GM18868 (cell line): Measurements from ENCODE around the gene SPDYE16.
"Not testable (repeated sequence)": the region's sequence is repeated elsewhere in the genome, so short reads cannot be mapped to it uniquely, and the experiment has no call there.

Experiments
- ATAC-seq: cut with Tn5 transposase; IDR thresholded peaks from one replicate; pipeline ENCODE4 v1.9.1; 2021; ENCODE audit warnings: mild to moderate bottlenecking, moderate library complexity; ENCODE audit not compliant: unreplicated experiment

The SPDYE16 gene, protein sequence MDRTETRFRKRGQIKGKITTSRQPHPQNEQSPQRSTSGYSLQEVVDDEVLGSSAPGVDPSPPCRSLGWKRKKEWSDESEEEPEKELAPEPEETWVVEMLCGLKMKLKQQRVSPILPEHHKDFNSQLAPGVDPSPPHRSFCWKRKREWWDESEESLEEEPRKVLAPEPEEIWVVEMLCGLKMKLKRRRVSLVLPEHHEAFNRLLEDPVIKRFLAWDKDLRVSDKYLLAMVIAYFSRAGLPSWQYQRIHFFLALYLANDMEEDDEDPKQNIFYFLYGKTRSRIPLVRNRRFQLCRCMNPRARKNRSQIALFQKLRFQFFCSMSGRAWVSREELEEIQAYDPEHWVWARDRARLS

DNA sequence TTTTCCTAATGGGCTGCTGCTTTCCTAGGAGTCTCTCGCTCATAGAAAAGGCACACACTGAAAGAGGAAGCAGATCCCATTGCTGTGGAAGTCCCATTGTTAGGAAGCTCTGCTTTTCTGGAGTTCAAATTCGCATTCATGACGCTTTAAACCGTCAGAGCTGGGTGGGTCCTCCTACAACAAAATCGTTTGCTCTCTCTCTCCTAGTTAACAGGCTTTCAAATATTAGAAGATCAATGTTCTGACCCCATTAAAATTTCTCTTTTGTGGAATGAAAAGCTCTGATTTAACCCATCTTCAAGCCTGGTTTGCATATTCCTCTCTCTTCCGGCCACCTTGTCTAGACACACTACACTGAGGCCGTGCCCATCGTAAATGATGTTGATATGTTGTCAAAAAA lies at the start of gene SPDYE16:
Gene SPDYE16 (minus strand): TSS at position 101 of the 400 bp plus-strand sequence. CDS start 1,838 bp downstream, outside the sequence.
- ATAC-seq: not testable (repeated sequence)

DNA sequence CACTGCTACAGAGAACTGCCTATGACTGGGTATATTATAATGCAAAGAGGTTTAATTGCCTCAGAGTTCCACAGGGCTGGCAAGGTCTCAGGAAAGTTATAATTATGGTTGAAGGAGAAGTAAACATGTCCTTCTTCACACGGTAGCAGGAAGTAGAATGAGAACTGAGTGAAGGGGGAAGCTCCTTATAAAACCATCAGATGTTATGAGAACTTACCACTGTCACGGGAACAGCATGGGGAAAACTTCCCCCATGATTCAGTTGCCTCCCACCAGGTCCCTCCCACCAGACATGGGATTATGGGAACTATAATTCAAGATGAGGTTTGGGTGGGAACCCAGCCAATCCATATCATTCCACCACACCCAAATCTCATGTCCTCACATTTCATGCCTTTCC lies 49.6 kb upstream of the SPDYE16 start:
- ATAC-seq: not testable (repeated sequence)

DNA sequence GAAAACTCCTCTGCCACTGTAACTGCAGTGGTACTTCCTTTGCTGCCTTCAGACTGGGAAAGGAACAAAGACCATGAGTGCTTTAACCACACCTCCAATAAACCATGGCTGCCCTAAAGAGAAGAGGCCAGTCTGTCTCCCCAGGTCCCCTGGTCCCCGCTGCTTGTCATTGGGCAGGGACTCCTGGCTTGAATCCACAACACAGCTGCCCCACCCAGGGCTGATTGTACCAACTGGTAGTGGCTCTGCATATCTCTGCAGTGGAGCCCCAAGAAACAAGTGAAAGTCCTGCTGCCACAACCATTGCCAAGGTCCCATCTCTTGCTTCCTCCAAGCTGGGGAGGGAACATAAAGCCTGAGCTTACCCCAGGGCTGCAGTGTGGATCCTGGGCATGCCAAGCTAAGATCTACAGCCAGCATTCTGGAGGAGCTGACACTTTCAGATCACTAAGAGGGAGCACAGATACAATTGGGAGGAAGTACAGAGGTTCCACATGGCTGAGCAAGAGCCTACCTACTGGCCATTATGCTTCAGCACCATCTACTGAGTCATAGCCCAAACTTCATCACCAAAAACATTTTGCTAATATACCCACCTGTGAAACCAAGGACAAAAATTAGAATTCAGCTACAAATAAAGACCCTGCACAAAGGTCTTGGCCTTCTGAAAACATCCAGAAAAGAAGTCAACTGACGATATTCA lies 48.7 kb upstream of the SPDYE16 start:
- ATAC-seq: peak; percentile 81

DNA sequence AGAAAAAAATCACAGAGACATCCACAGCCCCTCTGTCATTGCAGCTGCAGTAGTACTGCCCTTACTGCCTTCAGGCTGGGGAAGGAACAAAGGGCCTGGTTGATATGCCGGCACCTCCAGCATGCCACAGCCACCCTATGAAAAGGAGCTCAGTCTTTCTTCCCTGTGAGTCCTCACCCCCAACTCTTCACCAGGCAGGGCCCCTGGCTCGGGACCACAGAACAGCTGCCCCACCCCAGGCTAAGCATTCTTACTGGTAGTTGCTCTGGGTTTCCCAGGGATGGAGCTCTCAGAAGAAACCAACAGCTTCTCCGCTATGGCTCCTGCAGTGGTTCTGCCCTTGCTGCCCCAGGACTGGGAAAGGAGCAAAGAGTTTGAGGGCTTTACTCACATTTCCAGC lies 47.9 kb upstream of the SPDYE16 start:
- not testable (repeated sequence) for ATAC-seq

DNA sequence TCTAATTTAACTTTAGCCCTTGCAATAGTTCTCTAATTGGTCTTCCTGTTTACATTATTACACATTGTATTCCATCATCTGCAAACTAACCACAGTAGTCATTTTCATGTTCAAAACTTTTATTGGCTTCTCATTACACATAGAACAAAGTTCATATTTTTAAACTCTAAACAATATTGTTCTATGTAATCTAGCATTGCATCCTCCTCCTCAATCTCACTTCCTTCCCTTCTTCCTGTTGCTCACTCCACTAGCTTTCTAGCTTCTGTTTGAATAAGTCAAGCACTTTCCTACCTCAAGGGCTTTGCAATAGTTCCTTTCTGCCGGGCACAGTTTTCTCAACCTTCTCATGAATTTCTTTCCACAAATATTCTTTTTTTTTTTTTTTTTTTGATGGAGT lies 45.5 kb upstream of the SPDYE16 start:
- ATAC-seq: peak; percentile 46

DNA sequence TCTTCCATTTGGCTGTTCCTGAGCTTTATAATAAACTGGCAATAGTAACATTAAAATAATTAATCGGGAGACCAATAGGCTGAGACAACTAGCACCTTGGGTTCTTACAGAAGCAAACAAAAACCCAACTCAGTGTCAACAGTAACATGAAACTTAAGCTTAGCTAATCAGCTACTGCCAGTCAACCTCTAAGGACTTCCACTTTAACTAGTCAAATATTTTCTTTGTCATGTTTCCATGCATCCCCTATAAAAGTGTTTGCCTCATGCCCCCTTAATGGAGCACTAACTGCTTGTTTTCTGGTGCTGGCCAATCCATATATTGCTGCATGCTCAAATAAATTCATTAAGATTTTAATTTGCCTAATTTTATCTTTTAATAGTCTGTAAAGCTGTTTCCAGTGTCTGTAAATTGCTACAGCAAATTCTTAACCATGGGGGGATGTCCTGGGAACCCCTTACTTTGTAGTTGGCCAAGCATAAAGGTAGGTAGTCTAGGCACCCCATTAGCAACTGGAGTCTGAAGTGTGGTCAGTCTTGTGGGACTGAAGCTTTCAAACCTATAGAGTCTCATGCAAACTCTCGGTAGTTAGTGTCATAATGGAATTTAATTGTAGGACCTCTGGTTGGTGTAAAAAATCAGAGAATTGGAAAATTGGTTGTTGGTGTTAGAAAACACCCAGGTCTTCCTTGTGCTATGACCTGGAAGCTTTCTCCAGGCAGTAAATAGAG lies 43.7 kb upstream of the SPDYE16 start:
- ATAC-seq: peak; percentile 30

DNA sequence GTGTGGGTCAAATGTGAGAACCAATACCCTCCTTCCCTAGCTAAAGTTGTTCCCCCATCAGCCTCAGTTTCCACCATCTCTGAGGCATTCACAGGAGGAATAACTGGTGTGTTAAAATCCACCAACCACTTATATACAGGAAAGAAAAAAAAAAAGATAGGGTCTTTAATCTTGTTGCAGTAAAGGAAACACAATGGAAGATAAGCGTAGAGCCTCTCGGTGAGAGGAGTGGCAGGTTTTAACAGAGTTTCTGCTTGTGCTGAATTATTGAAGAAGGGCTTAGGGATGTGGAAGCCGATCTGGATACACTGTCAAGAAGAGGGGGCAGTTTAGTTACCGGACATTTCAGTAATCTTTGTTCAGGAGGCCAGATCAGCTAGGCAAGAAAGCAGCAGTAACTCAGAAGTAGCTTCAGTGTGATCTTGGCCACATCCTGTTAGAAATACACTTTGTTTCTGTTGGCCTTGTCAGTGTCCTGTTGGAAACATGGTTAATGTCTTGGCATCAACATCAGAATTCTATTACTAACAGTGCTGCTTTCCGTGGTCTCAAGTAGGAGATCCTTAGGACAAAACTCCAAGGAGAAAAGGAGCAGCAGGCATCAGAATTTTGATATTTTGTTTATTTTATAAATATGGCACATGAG lies 40.7 kb upstream of the SPDYE16 start:
- ATAC-seq: not testable (repeated sequence)

DNA sequence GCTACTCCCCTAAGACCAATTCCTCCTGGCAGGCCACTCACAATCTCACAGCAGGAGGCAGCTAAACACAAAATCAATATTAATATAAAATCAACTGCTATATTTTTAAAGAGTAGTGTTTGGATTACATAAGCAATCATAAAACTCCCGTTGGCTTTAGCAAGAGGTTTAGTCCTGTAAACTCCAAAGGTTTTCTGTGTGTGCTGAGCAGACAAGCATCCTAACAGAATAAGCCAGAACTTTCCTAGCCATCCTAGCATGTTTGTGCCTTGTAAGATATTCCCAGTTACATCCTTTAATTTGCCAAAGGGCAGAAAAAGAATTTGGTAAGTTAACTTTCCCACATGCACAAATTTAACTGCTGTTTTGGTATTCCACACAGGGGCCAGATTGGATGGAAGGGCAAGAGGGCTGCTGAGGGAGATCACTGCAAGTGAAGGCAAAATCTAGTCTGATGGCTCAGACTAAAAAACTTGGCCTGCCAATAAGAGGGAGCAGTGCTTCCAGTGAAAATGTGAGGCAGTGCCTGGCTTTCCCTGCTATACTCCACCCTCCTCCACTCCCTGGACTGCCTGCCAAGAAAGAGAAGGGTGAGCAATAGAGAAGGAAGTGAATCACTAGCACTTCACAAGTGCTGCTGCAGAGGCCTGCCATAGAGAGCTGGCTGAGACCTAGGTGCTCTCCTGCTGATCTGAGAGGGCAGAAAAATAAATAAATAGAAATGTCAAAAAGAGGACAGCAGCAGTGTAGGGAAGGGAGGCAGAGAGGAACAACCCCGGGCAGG lies 39.9 kb upstream of the SPDYE16 start:
- ATAC-seq: not testable (repeated sequence)

DNA sequence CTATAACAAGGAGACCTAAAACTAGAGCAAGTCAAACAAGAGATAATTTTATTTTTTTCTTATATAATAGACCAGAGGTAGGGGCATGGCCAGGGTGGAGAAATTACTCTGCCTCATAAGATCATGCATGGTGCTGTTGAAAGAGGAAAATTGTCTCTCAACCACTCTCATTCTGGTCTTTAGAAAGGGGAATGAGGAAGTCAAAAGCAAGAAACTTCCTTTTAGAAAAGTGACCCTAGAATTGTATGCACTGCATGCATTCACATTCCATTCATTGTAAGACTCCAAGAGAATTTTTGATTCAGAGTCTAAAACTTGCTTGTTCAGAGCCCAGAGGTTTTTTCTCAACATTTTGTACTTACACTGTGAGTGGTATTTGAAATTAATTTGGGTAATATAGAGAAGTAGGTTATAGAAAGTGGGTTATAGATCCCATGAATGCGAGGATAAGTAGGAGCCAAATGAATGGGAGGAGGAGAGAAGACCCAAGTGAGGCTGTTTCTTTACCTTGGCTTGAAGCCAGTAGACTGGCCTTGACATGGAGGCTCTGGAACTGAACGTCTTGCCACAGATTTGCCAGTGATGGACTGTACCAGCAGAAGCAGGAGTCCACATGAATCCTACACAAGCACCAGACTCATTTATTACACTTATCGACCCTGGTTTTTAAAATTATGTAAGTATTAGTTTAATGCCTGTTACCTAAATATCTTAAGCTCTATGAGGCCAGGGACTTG lies 33.0 kb upstream of the SPDYE16 start:
- ATAC-seq: not testable (repeated sequence)

DNA sequence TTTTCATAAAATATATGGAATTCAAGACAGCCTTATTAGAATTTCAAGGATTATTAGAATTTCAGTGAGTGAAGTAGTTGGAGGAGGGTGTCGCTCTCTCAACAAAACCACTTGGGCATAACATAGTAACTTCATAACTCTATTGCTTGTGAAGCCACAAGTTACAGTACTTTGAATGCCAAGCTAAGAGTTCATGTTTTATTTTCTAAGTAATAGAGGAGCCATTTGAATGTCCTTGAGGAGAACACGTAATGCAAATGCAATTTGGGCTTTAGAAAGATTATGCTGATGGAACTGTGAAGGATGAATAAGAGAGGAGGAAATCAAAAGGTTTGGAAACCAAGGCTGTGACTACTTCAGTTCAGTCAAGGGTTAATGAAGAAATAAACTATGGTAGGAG lies 32.3 kb upstream of the SPDYE16 start:
- ATAC-seq: not testable (repeated sequence)

DNA sequence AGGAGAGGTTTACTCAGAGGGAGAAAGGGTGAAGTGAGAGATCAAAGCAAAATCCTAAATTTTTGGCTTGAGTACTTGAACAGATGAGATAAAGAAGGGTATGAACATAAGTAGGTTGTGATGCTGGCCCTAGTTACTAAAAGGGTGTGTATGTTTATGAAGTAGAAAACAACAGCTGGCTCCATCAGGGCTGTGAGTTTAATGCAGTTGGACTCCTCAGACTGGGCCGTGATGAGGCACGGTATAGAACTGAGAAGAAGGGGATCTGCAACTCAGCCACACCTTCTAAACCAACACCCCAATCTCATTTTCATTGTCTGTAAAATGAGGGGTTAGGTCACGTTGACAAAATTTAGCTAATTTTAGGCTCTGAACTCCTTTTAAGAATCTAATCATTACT lies 29.2 kb upstream of the SPDYE16 start:
- ATAC-seq: not testable (repeated sequence)

DNA sequence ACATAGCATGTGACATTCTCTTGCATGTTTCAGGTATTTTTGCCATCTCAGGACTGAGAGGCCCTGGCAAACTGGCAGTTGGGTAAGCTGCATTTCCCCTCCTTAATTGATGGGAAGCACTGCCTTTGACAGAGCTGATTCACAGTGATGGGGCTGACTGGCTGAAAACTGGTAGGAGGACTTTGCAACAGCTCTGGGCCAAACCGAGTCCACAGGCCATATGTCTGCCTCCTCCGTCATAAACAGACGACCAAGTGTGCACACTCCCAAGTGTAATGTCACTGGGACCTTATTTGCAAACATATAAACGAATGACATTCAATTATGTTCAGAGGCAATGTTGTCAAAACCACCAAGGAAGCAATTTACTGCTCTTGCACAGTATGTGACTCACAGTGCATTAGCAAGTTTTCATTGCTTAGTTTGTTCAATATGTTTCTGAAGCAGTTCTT lies 27.3 kb upstream of the SPDYE16 start:
- ATAC-seq: not testable (repeated sequence)

DNA sequence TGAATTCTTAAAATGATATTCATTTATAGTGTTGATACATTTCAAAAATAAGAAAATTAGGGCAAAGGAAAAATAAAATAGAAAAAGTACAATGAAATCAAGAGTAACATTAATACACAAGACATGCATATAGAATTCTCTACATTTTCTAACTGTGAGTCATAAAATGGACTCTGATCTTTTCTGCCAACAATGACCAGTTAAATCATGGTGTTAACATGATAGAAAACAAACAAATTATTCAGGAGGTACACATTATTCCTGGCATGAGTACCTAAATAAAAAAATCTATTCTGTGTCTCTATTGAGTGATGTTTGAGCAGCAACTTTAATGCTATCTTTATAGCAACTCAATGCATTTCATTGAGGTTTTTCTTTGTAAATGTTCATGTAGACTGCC lies 25.6 kb upstream of the SPDYE16 start:
- not testable (repeated sequence) for ATAC-seq

DNA sequence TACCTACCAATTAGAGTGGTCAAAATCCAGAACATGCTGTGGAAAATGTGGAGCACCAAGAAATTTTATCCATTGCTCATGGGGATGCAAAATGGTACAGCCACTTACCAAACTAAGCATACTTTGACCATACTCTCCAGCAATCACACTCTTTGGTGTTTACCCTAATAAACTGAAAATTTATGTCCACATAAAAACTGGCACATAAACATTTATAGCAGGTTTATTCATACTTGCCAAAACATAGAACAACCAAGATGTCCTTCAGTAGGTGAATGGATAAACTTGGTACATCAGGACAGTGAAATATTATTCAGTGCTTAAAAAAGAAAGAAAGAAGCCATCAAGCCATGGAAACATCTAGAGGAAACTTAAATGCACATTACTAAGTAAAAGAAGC lies 24.7 kb upstream of the SPDYE16 start:
- ATAC-seq: not testable (repeated sequence)

DNA sequence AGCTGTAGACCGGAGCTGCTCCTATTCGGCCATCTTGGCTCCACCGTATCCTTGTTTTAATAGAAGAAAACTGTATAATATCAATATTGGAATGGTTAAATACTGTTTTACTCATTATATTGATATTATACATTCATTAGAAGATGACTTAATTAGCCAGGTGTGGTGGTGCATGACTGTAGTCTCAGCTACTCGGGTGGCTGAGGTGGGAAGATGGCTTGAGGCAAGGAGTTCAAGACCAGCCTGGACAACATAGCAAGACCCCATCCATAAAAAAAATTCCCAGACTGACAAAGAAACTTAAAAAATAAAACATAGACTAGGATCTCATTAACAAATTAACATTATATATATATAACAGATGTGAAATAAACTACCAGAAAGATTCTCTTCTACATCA lies 24.2 kb upstream of the SPDYE16 start:
- ATAC-seq: not testable (repeated sequence)

DNA sequence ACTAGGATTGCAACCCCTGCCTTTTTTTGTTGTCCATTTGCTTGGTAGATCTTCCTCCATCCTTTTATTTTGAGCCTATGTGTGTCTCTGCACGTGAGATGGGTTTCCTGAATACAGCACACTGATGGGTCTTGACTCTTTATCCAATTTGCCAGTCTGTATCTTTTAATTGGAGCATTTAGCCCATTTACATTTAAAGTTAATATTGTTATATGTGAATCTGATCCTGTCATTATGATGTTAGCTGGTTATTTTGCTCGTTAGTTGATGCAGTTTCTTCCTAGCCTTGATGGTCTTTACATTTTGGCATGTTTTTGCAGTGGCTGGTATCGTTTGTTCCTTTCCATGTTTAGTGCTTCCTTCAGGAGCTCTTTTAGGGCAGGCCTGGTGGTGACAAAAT lies 21.9 kb upstream of the SPDYE16 start:
- ATAC-seq: not testable (repeated sequence)

DNA sequence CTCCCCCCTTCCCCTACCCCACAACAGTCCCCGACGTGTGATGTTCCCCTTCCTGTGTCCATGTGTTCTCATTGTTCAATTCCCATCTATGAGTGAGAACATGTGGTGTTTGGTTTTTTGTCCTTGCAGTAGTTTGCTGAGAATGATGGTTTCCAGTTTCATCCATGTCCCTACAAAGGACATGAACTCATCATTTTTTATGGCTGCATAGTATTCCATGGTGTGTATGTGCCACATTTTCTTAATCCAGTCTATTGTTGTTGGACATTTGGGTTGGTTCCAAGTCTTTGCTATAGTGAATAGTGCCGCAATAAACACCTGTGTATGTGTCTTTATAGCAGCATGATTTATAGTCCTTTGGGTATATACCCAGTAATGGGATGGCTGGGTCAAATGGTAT lies 18.2 kb upstream of the SPDYE16 start:
- not testable (repeated sequence) for ATAC-seq

DNA sequence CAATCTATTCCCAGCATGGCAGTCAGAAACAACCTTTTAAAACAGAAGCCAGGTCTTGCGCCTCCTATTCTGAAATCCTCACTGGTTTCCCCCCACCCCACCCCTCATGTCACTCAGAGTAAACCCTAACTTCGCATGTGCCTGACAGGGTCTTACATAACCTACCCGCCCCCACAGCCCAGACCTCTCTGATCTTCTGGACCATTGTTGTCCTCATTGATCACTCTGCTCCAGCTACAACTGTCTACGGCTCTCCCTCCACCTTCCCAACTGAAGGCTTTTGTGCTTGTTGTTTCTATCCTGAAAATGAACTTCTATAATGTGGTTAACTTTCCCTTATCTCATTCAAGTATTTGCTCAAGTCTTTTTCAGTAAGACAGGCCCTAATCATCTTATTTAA lies 17.1 kb upstream of the SPDYE16 start:
- not testable (repeated sequence) for ATAC-seq

DNA sequence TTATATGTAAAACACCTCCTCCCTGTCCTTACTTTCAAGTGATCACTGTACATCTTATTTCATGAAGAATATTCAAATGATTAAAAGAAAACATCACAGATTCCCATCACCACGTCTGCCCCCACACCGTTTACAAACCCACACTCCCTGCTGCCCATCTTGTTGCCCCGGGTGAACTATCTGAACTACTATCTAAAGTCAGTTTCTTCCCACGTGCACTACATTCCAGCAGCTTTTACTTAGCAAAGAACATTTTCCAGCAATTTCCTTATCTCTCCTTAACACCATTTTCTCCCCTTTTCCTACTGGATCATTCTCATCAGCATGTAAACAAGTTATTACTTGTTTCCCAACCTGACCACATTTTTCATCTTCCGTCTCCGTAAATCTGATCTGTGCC lies 16.6 kb upstream of the SPDYE16 start:
- ATAC-seq: not testable (repeated sequence)
